Chondrocyte (in vitro differentiated cells): Measurements from ENCODE around the gene OBP2A. TPM values are rescaled to one million over a fixed set of nuclear protein-coding genes. Genes with fewer than 3 reads are reported as not detected.

Source experiments
- DNase-seq: peaks from one replicate; pipeline ENCODE4 v3.0.0; 2021; ENCODE audit warnings: mixed read lengths, low spot score
- H3K27ac Mint-ChIP-seq: one replicate; pipeline ENCODE4 v1.8.0; 2021; ENCODE audit warnings: mild to moderate bottlenecking, moderate library complexity, mixed read lengths; ENCODE audit not compliant: unreplicated experiment
- H3K27me3 Mint-ChIP-seq: 2 replicates; pipeline ENCODE4 v1.8.0; 2021; ENCODE audit warnings: low read depth, mixed read lengths
- H3K36me3 Mint-ChIP-seq: 2 replicates; pipeline ENCODE4 v1.8.0; 2021; ENCODE audit warnings: low read depth, mixed read lengths
- H3K4me1 Mint-ChIP-seq: 2 replicates; pipeline ENCODE4 v1.8.0; 2021; ENCODE audit warnings: low read depth, mild to moderate bottlenecking, mixed read lengths
- H3K4me3 Mint-ChIP-seq: one replicate; pipeline ENCODE4 v1.8.0; 2021; ENCODE audit warnings: mild to moderate bottlenecking, moderate library complexity, mixed read lengths; ENCODE audit not compliant: unreplicated experiment
- H3K9me3 Mint-ChIP-seq: 2 replicates; pipeline ENCODE4 v1.8.0; 2021; ENCODE audit warnings: low read depth, mixed read lengths
- CTCF ChIP-seq: fragments of 200-600 bp; sonication (generic); IDR thresholded peaks from 2 replicates; pipeline ENCODE4 v1.5.0; 2021; ENCODE audit warnings: antibody characterized with exemption, mild to moderate bottlenecking, moderate library complexity
- total RNA-seq: library from RNA; stranded (reverse); gene quantifications from 3 replicates; pipeline ENCODE4 v1.2.1, GENCODE V29; 2021

Gene OBP2A
- total RNA-seq, 1 donor from 2014 or later = 0.50 TPM

GRCh38 chr9:135559606-135560005, 13.7 kb downstream of the OBP2A start:
- TF ChIP-seq CTCF = no peak

GRCh38 chr9:135561391-135562234, 15.7 kb downstream of the OBP2A start, which contains the start of gene PAEP:
TSS of gene PAEP (plus strand) at chr9:135561756.
- H3K27ac Mint-ChIP-seq = no peak within 1 kb of the TSS
- H3K9me3 Mint-ChIP-seq = no peaks in the 10 kb centered on the region
- H3K27me3 Mint-ChIP-seq = peaks cover 19% of the 10 kb centered on the region
- no peaks in the 10 kb centered on the region for H3K4me1 Mint-ChIP-seq
- no peaks in the 10 kb centered on the region for H3K36me3 Mint-ChIP-seq
- DNase-seq = no peak
- no peak for TF ChIP-seq CTCF
- H3K4me3 Mint-ChIP-seq = no peak within 1 kb of the TSS

More at GRCh38 chr9:135559606-135560005, 13.7 kb downstream of the OBP2A start:
- Mint-ChIP-seq H3K27ac (no peak overlapping the region), H3K36me3 (no peaks in the 10 kb centered on the region), H3K4me1 (no peaks in the 10 kb centered on the region), H3K9me3 (peaks cover 6% of the 10 kb centered on the region), H3K4me3 (no peak overlapping the region), H3K27me3 (peaks cover 16% of the 10 kb centered on the region)
- DNase-seq = no peak

GRCh38 chr9:135562235-135562745, 16.4 kb downstream of the OBP2A start:
- Mint-ChIP-seq H3K27ac (no peak overlapping the region), H3K36me3 (no peaks in the 10 kb centered on the region), H3K4me3 (no peak overlapping the region), H3K9me3 (no peaks in the 10 kb centered on the region), H3K4me1 (no peaks in the 10 kb centered on the region), H3K27me3 (peaks cover 25% of the 10 kb centered on the region)
- no peak for DNase-seq
- no peak for TF ChIP-seq CTCF

GRCh38 chr9:135563039-135563476, 17.1 kb downstream of the OBP2A start:
- no peaks in the 10 kb centered on the region for H3K36me3 Mint-ChIP-seq
- no peaks in the 10 kb centered on the region for H3K9me3 Mint-ChIP-seq
- no peak overlapping the region for H3K4me3 Mint-ChIP-seq
- no peak for TF ChIP-seq CTCF
- H3K4me1 Mint-ChIP-seq = no peaks in the 10 kb centered on the region
- peaks cover 26% of the 10 kb centered on the region for H3K27me3 Mint-ChIP-seq
- H3K27ac Mint-ChIP-seq = no peak overlapping the region
- DNase-seq = no peak

- no peak for TF ChIP-seq CTCF
- Mint-ChIP-seq H3K4me1 (no peaks in the 10 kb centered on the region), H3K4me3 (no peak overlapping the region), H3K9me3 (peaks cover under 1% of the 10 kb centered on the region), H3K27me3 (peaks cover 27% of the 10 kb centered on the region), H3K36me3 (no peaks in the 10 kb centered on the region), H3K27ac (no peak overlapping the region)
- DNase-seq = peak; percentile 61
Measured at GRCh38 chr9:135563858-135564257, 17.9 kb downstream of the OBP2A start.
